Measurements from ENCODE around the gene C19orf47. TPM values are rescaled to one million over a fixed set of nuclear protein-coding genes. Genes with fewer than 3 reads are reported as not detected.

The C19orf47 gene, protein sequence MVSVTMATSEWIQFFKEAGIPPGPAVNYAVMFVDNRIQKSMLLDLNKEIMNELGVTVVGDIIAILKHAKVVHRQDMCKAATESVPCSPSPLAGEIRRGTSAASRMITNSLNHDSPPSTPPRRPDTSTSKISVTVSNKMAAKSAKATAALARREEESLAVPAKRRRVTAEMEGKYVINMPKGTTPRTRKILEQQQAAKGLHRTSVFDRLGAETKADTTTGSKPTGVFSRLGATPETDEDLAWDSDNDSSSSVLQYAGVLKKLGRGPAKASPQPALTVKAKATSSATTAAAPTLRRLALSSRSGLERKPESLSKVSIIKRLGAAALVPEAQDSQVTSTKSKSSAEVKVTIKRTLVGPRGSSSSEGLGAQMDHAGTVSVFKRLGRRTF
- total RNA-seq = 5.8 and 10.4 TPM in 2 replicates

GRCh38 chr19:40348125-40348913, at the start of gene C19orf47, which contains the start of gene PLD3:
C19orf47 (minus strand) TSS chr19:40348397; CDS start chr19:40341857, 6,540 bp downstream.
PLD3 (plus strand) TSS chr19:40348695; CDS start chr19:40366484, 17,789 bp downstream.

DNA sequence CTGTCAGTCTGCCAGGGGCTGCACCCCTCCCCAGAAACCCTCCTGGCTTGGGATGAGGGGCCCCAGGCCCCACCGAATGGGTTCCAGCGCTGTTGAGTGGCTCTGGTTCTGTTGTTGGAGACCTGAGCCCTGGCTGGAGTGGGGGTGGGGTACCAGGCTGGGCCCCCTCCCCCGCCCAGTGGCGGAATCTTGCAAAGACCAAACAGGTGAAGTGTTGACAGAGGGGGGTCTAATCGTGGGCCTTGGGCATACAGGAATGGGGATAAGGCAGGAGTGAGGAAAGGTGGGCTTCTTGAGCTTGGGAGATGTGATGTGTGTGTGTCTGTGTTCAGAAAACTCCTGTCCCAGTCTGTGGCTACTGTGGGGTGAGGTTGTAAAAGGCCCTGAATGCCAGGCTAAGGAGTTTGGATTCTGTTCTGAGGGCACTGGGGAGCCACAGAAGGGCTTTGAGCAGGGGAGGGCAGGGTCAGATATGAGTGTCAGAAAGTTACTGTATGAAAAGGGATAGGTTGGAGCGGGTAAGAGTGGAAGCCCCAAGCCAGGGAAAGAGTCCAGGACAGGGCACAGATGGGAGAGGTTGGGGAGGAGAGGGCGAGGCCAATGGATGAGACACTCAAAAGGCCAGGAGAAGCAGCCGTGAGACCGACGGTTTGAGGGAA, 42.0 kb upstream of the C19orf47 start, which contains the start of gene HIPK4:
TSS of gene HIPK4 (minus strand) at position 98 of the 659 bp plus-strand sequence. CDS start 279 bp downstream, outside the sequence.

GRCh38 chr19:40284501-40285352, 63.5 kb downstream of the C19orf47 start, which contains the start of gene AKT2:
AKT2 (minus strand) TSS chr19:40285345; CDS start chr19:40265267, 20,078 bp downstream.

Other genes with a start within 250 kb of the C19orf47 start
- 10.6 and 13.6 TPM in 2 replicates for gene MAP3K10, start 157.0 kb downstream of the C19orf47 start, total RNA-seq
- gene TTC9B, start 130.0 kb downstream of the C19orf47 start, total RNA-seq = under 0.01 TPM in 1 of 2 replicates, not detected in the other
- gene CCNP, start 121.7 kb downstream of the C19orf47 start, total RNA-seq = under 0.01 and 0.07 TPM in 2 replicates
- gene AKT2, start 63.1 kb downstream of the C19orf47 start, total RNA-seq = 58.1 and 79.5 TPM in 2 replicates
- gene PLD3, start 298 bp upstream of the C19orf47 start, total RNA-seq = 196 and 385 TPM in 2 replicates
- gene HIPK4, start 41.8 kb upstream of the C19orf47 start, total RNA-seq = under 0.01 and 0.07 TPM in 2 replicates
- 1.4 and 2.6 TPM in 2 replicates for gene PRX, start 65.0 kb upstream of the C19orf47 start, total RNA-seq
- 22.6 and 31.1 TPM in 2 replicates for gene SERTAD1, start 77.6 kb upstream of the C19orf47 start, total RNA-seq
- 17.7 and 20.8 TPM in 2 replicates for gene SERTAD3, start 95.9 kb upstream of the C19orf47 start, total RNA-seq
- 178 and 418 TPM in 2 replicates for gene BLVRB, start 117.3 kb upstream of the C19orf47 start, total RNA-seq
- 0.36 and 1.4 TPM in 2 replicates for gene SPTBN4, start 118.6 kb upstream of the C19orf47 start, total RNA-seq
- gene SHKBP1, start 228.5 kb upstream of the C19orf47 start, total RNA-seq = 55.9 and 57.1 TPM in 2 replicates